Measurements from ENCODE around the gene GRIK5. TPM values are rescaled to one million over a fixed set of nuclear protein-coding genes. Genes with fewer than 3 reads are reported as not detected.

GRIK5 gene
- polyA plus RNA-seq, 1 donor (not counting 4 experiments of a cell fraction or from before 2014, with no cell fraction given) = 0.17 TPM

DNA sequence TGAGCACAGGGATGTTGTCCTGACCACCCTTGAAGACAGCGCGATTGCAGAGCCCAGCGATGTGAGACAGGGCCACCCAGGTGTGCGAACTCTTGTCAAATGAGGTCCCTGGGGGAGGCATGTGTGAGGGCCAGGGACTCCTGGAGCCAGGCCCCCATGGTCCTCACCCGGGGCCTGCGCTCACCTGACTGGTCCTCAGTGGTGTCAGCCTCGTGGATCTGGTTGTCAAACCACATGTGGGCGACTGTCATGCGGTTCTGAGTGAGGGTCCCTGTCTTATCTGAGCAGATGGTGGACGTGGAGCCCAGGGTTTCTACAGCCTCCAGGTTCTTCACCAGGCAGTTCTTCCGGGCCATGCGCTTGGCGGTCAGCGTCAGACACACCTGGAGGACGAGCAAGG lies 88.3 kb downstream of the GRIK5 start:
- no peak for DNase-seq (ENCODE audit: low read depth, low spot score)
- dilution Hi-C loops (cut with MboI; ENCODE audit: extremely low pct_ligation_motif_present, low sequenced_read_pairs) = no loop called here
- FAIRE-seq = no peak
- Histone ChIP-seq H3K27ac (ENCODE audit: control insufficient read depth, insufficient read depth, low read length) (no peak overlapping the region), H3K36me3 (ENCODE audit: control insufficient read depth in 2 of 2, extremely low read depth in 1 of 2, insufficient read depth in 2 of 2, low read length in 2 of 2) (no peaks in the 10 kb centered on the region), H4K20me1 (ENCODE audit: control insufficient read depth, extremely low read depth, insufficient read depth, low read length) (no peaks in the 10 kb centered on the region), H3K4me2 (ENCODE audit: control insufficient read depth, extremely low read depth, insufficient read depth, low read depth, low read length) (no peak overlapping the region), H3K9me3 (ENCODE audit: control insufficient read depth, low read depth, low read length) (no peaks in the 10 kb centered on the region), H2AFZ (ENCODE audit: control insufficient read depth, low read length) (no peak overlapping the region), H3K4me1 (ENCODE audit: control insufficient read depth, extremely low read depth, insufficient read depth, low read length) (no peaks in the 10 kb centered on the region), H3K4me3 (ENCODE audit: control insufficient read depth in 2 of 3, extremely low read depth in 1 of 3, insufficient read depth in 2 of 3, low read depth in 1 of 3, low read length in 3 of 3) (no peak overlapping the region), H3K79me2 (ENCODE audit: control insufficient read depth, insufficient read depth, low read length) (no peaks in the 10 kb centered on the region), H3K9ac (ENCODE audit: control insufficient read depth, extremely low read depth, insufficient read depth, low read length) (no peak overlapping the region), H3K27me3 (ENCODE audit: control insufficient read depth, extremely low read depth, insufficient read depth, low read length) (no peaks in the 10 kb centered on the region), H3K9me1 (ENCODE audit: control insufficient read depth, extremely low read depth, insufficient read depth, low read length) (no peaks in the 10 kb centered on the region)
- TF ChIP-seq, protein P1, sequence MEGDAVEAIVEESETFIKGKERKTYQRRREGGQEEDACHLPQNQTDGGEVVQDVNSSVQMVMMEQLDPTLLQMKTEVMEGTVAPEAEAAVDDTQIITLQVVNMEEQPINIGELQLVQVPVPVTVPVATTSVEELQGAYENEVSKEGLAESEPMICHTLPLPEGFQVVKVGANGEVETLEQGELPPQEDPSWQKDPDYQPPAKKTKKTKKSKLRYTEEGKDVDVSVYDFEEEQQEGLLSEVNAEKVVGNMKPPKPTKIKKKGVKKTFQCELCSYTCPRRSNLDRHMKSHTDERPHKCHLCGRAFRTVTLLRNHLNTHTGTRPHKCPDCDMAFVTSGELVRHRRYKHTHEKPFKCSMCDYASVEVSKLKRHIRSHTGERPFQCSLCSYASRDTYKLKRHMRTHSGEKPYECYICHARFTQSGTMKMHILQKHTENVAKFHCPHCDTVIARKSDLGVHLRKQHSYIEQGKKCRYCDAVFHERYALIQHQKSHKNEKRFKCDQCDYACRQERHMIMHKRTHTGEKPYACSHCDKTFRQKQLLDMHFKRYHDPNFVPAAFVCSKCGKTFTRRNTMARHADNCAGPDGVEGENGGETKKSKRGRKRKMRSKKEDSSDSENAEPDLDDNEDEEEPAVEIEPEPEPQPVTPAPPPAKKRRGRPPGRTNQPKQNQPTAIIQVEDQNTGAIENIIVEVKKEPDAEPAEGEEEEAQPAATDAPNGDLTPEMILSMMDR (optimal IDR thresholded peaks at IDR 0.05 in 1 of 3, IDR thresholded peaks at IDR 0.05 in 1 of 3, conservative IDR thresholded peaks at IDR 0.05 in 1 of 3; ENCODE audit: extremely low read depth in 1 of 3, insufficient read depth in 2 of 3, low read length in 3 of 3) = no peak
- TF ChIP-seq EZH2 (IDR thresholded peaks at IDR 0.05; ENCODE audit: low read length) = no peak

DNA sequence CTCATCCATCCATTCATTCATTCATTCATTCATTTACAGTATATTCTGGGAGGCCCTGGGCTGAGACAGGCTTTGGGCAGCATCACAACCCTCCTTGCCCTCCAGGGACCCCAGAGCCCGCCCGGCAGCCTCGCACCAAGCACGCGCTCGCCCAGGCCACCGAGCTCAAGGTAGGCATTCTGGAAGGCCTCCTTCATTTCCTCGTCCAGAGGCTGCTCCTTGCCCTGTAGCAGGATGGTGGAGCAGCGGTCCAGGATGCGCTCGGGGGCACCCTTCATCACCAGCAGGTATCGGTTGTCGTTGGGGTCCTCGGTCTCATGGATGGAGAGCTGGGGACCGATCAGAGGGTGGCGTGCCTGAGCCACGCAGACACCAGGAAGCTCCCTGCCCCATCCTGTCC lies 91.5 kb downstream of the GRIK5 start:
- no peaks in the 10 kb centered on the region for H3K9me3 ChIP-seq (ENCODE audit: control insufficient read depth, low read depth, low read length)
- H3K9ac ChIP-seq (ENCODE audit: control insufficient read depth, extremely low read depth, insufficient read depth, low read length) = no peak overlapping the region
- H4K20me1 ChIP-seq (ENCODE audit: control insufficient read depth, extremely low read depth, insufficient read depth, low read length) = no peaks in the 10 kb centered on the region
- no peaks in the 10 kb centered on the region for H3K27me3 ChIP-seq (ENCODE audit: control insufficient read depth, extremely low read depth, insufficient read depth, low read length)
- no peak overlapping the region for H3K4me3 ChIP-seq (ENCODE audit: control insufficient read depth in 2 of 3, extremely low read depth in 1 of 3, insufficient read depth in 2 of 3, low read depth in 1 of 3, low read length in 3 of 3)
- no peak for TF ChIP-seq EZH2 (IDR thresholded peaks at IDR 0.05; ENCODE audit: low read length)
- TF ChIP-seq, protein P1 (optimal IDR thresholded peaks at IDR 0.05 in 1 of 3, IDR thresholded peaks at IDR 0.05 in 1 of 3, conservative IDR thresholded peaks at IDR 0.05 in 1 of 3; ENCODE audit: extremely low read depth in 1 of 3, insufficient read depth in 2 of 3, low read length in 3 of 3) = no peak
- no peak overlapping the region for H3K27ac ChIP-seq (ENCODE audit: control insufficient read depth, insufficient read depth, low read length)
- H2AFZ ChIP-seq (ENCODE audit: control insufficient read depth, low read length) = no peak overlapping the region
- FAIRE-seq (no peak), DNase-seq (ENCODE audit: low read depth, low spot score) (no peak)
- H3K36me3 ChIP-seq (ENCODE audit: control insufficient read depth in 2 of 2, extremely low read depth in 1 of 2, insufficient read depth in 2 of 2, low read length in 2 of 2) = no peaks in the 10 kb centered on the region
- no peaks in the 10 kb centered on the region for H3K79me2 ChIP-seq (ENCODE audit: control insufficient read depth, insufficient read depth, low read length)
- no peak overlapping the region for H3K4me2 ChIP-seq (ENCODE audit: control insufficient read depth, extremely low read depth, insufficient read depth, low read depth, low read length)
- H3K9me1 ChIP-seq (ENCODE audit: control insufficient read depth, extremely low read depth, insufficient read depth, low read length) = no peaks in the 10 kb centered on the region
- peaks cover 6% of the 10 kb centered on the region for H3K4me1 ChIP-seq (ENCODE audit: control insufficient read depth, extremely low read depth, insufficient read depth, low read length)
- dilution Hi-C loops (cut with MboI; ENCODE audit: extremely low pct_ligation_motif_present, low sequenced_read_pairs) = no loop called here
